Left cardiac atrium (tissue), 4 donors: ENCODE measurements around the gene TPD52L1. TPM values are rescaled to one million over a fixed set of nuclear protein-coding genes. Genes with fewer than 3 reads are reported as not detected.
A peak's percentile ranks its signal among the peaks of the same experiment; 100 is the strongest.

Source experiments
- ATAC-seq, 2 donors: fragments of 200-7000 bp; cut with Tn5 transposase; one replicate each; pipeline ENCODE4 v1.9.1; 2020; ENCODE audit warnings: mild to moderate bottlenecking in 2 of 2, moderate library complexity in 2 of 2
- DNase-seq: peaks from one replicate; pipeline ENCODE4 v3.0.0-alpha.2; 2020
- intact Hi-C, 2 donors: fragments of 100-400 bp; cut with DNase I; formaldehyde crosslinking; loops; one replicate each; pipeline versions ENCODE4 v1.14.1 to v1.15.1; 2022 to 2023
- total RNA-seq, 2 donors: library from RNA; stranded (reverse); fragmentation: NEBNext Ultra II Directional; extraction: Animal tissue kit (Norgen Biotek cat#: 25700); gene quantifications; one replicate each; pipeline ENCODE4 v1.2.1, GENCODE V29; 2021
- donor health status: DM: no; HTN: yes; CAD: no.
- donor health status: DM: no; HTN: yes; CAD: no; lungs with severe emphysema.
- donor health status: DM: yes; HTN: yes; CAD: no.
- donor health status: Dilated cardiomyopathy.

TPD52L1 gene
- total RNA-seq, 2 donors from 2014 or later, result 27.9 to 50.4 TPM

GRCh38 chr6:125307150-125307838, 153.7 kb downstream of the TPD52L1 start:
- DNase-seq, result no peak
- intact Hi-C loops, result loop anchor here (10.0 kb wide), 2 partner anchors 152 to 678 kb away; partner anchors contain the start of genes TPD52L1 (in 1 of the 2) and TRMT11 (in 1 of the 2)
- ATAC-seq, result no peak

DNA sequence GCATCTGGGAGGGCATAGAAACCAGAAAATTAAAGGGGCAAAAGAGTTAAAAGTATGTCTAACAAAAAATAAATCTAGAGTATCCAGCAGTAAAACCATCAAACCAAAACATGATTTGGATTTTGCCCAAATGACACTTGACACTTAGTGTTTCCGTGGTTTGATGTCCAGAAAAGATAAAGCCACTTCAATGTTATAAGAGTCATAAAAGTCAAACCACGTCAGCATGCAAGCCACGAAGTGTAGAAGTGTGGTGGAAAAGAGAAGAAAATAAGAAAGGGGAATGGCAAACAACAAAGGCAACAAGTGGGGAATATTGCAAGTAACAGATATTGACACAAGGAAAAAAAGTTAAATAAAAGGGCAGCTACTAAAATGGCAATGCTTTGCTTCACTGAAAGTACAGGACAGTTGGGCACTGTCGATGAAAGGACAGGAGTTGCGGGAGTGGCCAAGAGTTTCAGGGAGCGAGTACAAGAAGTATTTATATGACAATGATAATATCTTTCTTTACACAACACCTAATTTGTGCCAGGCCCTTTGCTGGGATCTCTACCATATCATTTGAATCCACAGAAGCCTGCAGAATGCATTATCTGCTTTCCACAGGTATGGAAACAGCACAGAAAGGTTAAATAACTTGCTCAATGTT, 154.5 kb downstream of the TPD52L1 start:
- intact Hi-C loops, result loop anchor here (10.0 kb wide), 2 partner anchors 153 to 677 kb away; partner anchors contain the start of genes TPD52L1 (in 1 of the 2) and TRMT11 (in 1 of the 2)
- no peak for ATAC-seq
- no peak for DNase-seq

GRCh38 chr6:125310994-125311649, 157.5 kb downstream of the TPD52L1 start:
- ATAC-seq (peak; percentile 76 to 88), DNase-seq (no peak)
- intact Hi-C loops, result loop anchor here (5.0 kb wide), 2 partner anchors 441 to 456 kb away; no protein-coding TSS in a partner anchor

- ATAC-seq, result no peak
- intact Hi-C loops, result loop anchor here (5.0 kb wide), 2 partner anchors 440 to 455 kb away; no protein-coding TSS in a partner anchor
These were observed 158.9 kb downstream of the TPD52L1 start for GRCh38 chr6:125312478-125312877.

DNA sequence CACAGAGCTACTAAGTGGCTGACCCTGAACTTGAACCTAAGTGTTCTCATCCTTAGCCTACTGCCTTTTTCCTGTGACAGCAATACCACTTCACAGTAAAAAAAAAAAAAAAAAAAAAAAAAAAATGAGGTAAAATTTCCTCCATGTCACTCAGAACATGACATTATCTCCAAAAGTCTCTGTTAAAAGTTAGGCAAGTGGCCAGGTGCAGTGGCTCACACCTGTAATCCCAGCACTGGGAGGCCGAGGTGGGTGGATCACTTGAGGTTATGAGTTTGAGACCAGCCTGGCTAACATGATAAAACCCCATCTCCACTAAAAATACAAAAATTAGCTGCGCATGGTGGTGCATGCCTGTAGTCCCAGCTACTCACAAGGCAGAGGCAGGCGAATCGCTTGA, 159.4 kb downstream of the TPD52L1 start:
- no peak for DNase-seq
- intact Hi-C loops, result loop anchor here (5.0 kb wide), 2 partner anchors 439 to 454 kb away; no protein-coding TSS in a partner anchor
- no peak for ATAC-seq

More at GRCh38 chr6:125312478-125312877, 158.9 kb downstream of the TPD52L1 start:
- DNase-seq, result no peak

Other genes starting within 250 kb of the TPD52L1 start
- 10 to 100 TPM; 10.6 to 18.3 TPM for gene RNF217, start 191.3 kb upstream of the TPD52L1 start, total RNA-seq
- gene HDDC2, start 148.2 kb downstream of the TPD52L1 start, total RNA-seq, result 10 to 100 TPM; 78.1 to 80.3 TPM